ENCODE data around the gene AKR1B15.

AKR1B15 gene

GRCh38 chr7:134571746-134572461 lies 23.0 kb downstream of the AKR1B15 start:
- DNase-seq (ENCODE audit: low read depth): no peak
- TF ChIP-seq CTCF (IDR thresholded peaks at IDR 0.05; ENCODE audit: insufficient read depth, low read depth, low read length, missing control alignments): no peak
- no peak overlapping the region for H3K4me3 ChIP-seq (ENCODE audit: low read length)

GRCh38 chr7:134574322-134574721 lies 25.4 kb downstream of the AKR1B15 start:
- H3K4me3 ChIP-seq (ENCODE audit: low read length): no peak overlapping the region
- no peak for TF ChIP-seq CTCF (IDR thresholded peaks at IDR 0.05; ENCODE audit: insufficient read depth, low read depth, low read length, missing control alignments)
- no peak for DNase-seq (ENCODE audit: low read depth)

GRCh38 chr7:134584290-134584689 lies 35.4 kb downstream of the AKR1B15 start:
- TF ChIP-seq CTCF (IDR thresholded peaks at IDR 0.05; ENCODE audit: insufficient read depth, low read depth, low read length, missing control alignments): no peak
- no peak for DNase-seq (ENCODE audit: low read depth)

GRCh38 chr7:134585897-134586296 lies 37.0 kb downstream of the AKR1B15 start:
- DNase-seq (ENCODE audit: low read depth): no peak
- no peak overlapping the region for H3K4me3 ChIP-seq (ENCODE audit: low read length)
- no peak for TF ChIP-seq CTCF (IDR thresholded peaks at IDR 0.05; ENCODE audit: insufficient read depth, low read depth, low read length, missing control alignments)

More at GRCh38 chr7:134584290-134584689, 35.4 kb downstream of the AKR1B15 start:
- H3K4me3 ChIP-seq (ENCODE audit: low read length): no peak overlapping the region

GRCh38 chr7:134587750-134588149 lies 38.8 kb downstream of the AKR1B15 start:
- peak; percentile 59 for DNase-seq (ENCODE audit: low read depth)
- TF ChIP-seq CTCF (IDR thresholded peaks at IDR 0.05; ENCODE audit: insufficient read depth, low read depth, low read length, missing control alignments): no peak

GRCh38 chr7:134589491-134589941 lies 40.6 kb downstream of the AKR1B15 start:
- peak; percentile 85 for DNase-seq (ENCODE audit: low read depth)
- no peak for TF ChIP-seq CTCF (IDR thresholded peaks at IDR 0.05; ENCODE audit: insufficient read depth, low read depth, low read length, missing control alignments)
- no peak overlapping the region for H3K4me3 ChIP-seq (ENCODE audit: low read length)

More at GRCh38 chr7:134587750-134588149, 38.8 kb downstream of the AKR1B15 start:
- no peak overlapping the region for H3K4me3 ChIP-seq (ENCODE audit: low read length)
